Upper lobe of left lung (tissue), 6 donors: Measurements from ENCODE around the gene PALM3. TPM values are rescaled to one million over a fixed set of nuclear protein-coding genes. Genes with fewer than 3 reads are reported as not detected.

Source experiments
- ATAC-seq, 2 donors: fragments of 200-7000 bp; cut with Tn5 transposase; one replicate each; pipeline ENCODE4 v1.9.1; 2022; ENCODE audit warnings: mild to moderate bottlenecking in 2 of 2, moderate library complexity in 2 of 2; ENCODE audit not compliant: low FRiP score in 2 of 2
- DNase-seq, 2 donors: peaks; one replicate each; pipeline ENCODE4 v3.0.0-alpha.2; 2019 to 2020
- H3K27ac ChIP-seq, 4 donors: fragments of 200-600 bp; sonication (generic); one replicate each; pipeline ENCODE4 v1.5.1; 2016 to 2019
- H3K27me3 ChIP-seq, 4 donors: fragments of 200-600 bp; sonication (generic); one replicate each; pipeline ENCODE4 v1.5.1; 2017 to 2019
- H3K36me3 ChIP-seq, 4 donors: fragments of 200-600 bp; sonication (generic); one replicate each; pipeline ENCODE4 v1.5.1; 2016 to 2019
- H3K4me1 ChIP-seq, 4 donors: fragments of 200-600 bp; sonication (generic); one replicate each; pipeline ENCODE4 v1.5.1; 2018 to 2019
- H3K4me3 ChIP-seq, 4 donors: fragments of 200-600 bp; sonication (generic); one replicate each; pipeline ENCODE4 v1.5.1; 2017 to 2019; ENCODE audit warnings: mild to moderate bottlenecking in 2 of 4, moderate library complexity in 1 of 4
- H3K9me3 ChIP-seq, 4 donors: fragments of 200-600 bp; sonication (generic); one replicate each; pipeline ENCODE4 v1.5.1; 2018 to 2019
- EP300 ChIP-seq, 4 donors: sonication (generic); formaldehyde crosslinking; IDR thresholded peaks; one replicate each; pipeline ENCODE4 v1.5.1; 2017; ENCODE audit warnings: antibody characterized with exemption in 4 of 4, control low read depth in 2 of 4
- POLR2A ChIP-seq, 4 donors: fragments of 450-650 bp; IDR thresholded peaks; one replicate each; pipeline ENCODE4 v1.5.1; 2016 to 2017; ENCODE audit warnings: antibody characterized with exemption in 4 of 4, mild to moderate bottlenecking in 2 of 4
- POLR2AphosphoS5 ChIP-seq, 2 donors: sonication (generic); formaldehyde crosslinking; IDR thresholded peaks; one replicate each; pipeline ENCODE4 v1.5.1; 2017; ENCODE audit warnings: antibody characterized with exemption in 2 of 2
- WGBS, 2 donors: methylation state at CpG; one replicate each; pipeline ENCODE4 v1.1.5; 2017 to 2018; 5-methylcytosine and 5-hydroxymethylcytosine counted together
- total RNA-seq, 6 donors: library from RNA; depleted of rRNA in 4 of 6; stranded (reverse); fragments of >200 nt in 4 of 6; gene quantifications; one replicate each; pipeline versions ENCODE4 v1.1.0 to v1.2.1, GENCODE V29; 2016 to 2021
- TF ChIP-seq, protein P1 (sequence below), 6 experiments: fragments of 450-650 bp in 4 of 6; fragments of 200-600 bp in 2 of 6; sonication (generic) in 2 of 6; IDR thresholded peaks; one replicate each; pipeline ENCODE4 v1.5.1; 2016 to 2019; ENCODE audit warnings: antibody characterized with exemption in 6 of 6
- donor health status: DM: no; HTN: no; CAD: no; lungs with moderate emphysema.
- donor health status: DM: no; HTN: yes; CAD: no; lungs with severe emphysema.

PALM3 gene
- total RNA-seq, 6 donors from 2014 or later: 0.15 to 123 (median 11.0) TPM

DNA sequence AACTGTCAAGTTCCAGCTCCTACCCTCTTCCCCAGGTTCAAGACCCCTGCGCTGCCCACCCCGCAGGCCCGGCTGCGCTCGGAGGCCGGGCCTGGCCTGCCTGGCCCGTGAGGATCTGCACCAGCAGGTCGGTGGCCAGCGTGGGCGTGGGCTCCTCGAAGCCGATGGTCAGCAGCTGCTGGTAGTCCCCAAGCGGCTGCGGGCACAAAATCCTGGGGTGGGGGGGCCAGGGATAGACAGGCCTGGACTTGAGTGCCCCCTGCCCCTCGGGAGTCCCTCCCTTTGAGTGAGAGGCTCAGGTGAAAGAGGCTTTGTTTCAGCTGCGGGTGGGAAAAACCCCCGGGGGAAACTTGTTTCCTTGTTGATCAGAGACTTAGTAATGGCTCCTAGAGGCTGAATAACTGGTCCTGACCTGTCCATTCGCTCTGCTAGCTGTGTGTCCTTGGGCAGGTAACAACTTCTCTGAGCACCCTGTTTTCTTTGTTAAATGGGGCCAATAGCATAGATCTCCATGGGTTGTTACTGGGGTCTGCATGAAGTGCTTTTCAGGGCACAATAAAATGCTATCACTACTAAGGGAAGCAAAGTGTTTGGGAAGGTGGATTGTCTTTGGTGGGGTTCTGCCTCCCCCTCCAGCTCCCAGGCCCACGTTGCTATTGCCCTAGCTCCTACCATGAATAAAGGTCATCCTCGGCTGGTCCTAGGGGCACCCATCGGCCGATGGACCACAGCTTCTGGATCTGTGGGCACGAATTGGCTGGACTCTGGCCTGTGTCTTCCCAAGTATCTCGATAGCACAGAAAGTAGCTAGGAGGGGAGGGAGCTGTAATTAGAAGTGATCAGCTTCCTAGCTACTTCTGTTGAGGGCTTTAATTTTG, 20.2 kb upstream of the PALM3 start:
- peak overlapping the region; percentile 68 to 98 (median 71) for H3K4me3 ChIP-seq
- H3K9me3 ChIP-seq: no peaks in the 10 kb centered on the region
- WGBS, 2 donors: 26 to 37% methylated on average over 13 to 21 of the region's 24 CpGs
- H3K36me3 ChIP-seq: peaks cover 0 to 5% (median 0%) of the 10 kb centered on the region in 4 donors
- H3K27me3 ChIP-seq: no peaks in the 10 kb centered on the region
- no peak for TF ChIP-seq POLR2AphosphoS5 (IDR thresholded peaks at IDR 0.05)
- TF ChIP-seq POLR2A (IDR thresholded peaks at IDR 0.05): peak in 1 of 4 donors; percentile 0
- H3K4me1 ChIP-seq: peaks cover 15 to 29% (median 19%) of the 10 kb centered on the region in 4 donors
- DNase-seq: peak in 1 of 2 donors; percentile 90
- ATAC-seq: peak; percentile 32 to 35
- peak overlapping the region; percentile 85 to 93 (median 88) for H3K27ac ChIP-seq

DNA sequence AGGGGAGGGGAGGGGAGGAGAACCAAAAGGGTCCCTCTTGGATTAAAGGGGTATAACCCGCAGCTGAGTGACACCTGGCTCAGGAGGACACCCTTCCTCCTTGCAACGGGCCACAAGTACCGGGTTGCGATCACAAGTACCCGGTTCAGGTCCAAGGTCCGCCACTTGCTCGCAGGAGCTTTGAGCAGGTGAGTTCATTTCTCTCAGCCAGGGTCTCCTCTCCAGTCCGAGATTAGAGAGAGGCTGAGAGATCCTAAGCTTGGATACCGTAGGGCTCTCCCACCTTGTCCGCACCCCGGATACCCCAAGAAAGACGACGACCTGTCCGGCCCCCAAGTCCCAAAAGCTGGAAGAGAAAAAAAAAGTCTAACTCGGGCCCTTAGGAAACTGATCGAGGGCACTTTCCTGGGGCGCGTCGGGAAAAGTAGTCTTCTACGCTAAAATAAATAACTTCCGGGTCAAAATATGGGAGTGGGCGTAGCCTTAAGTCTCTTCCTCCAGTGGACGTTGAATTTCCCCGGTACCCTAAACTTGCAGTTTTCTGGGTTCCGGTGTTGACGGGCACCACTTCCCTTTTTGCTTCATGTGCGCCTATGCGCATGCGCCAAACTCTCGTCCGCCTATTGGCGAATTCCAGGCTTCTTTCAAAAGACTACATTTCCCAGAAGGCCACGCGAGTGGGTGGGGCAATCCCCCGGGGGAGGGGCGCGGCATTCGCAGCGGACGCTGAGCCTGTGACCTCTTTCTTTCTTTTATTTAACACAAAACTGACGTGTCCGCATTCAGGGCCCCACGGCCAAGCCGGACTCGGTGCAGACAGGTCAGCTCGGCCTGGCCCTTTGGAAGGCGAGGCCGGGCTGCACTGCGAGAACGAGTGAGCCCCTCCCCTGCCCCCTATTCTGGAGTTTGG, 19.3 kb upstream of the PALM3 start:
- no peaks in the 10 kb centered on the region for H3K27me3 ChIP-seq
- DNase-seq: peak; percentile 96 to 97
- peak overlapping the region; percentile 68 to 98 (median 71) for H3K4me3 ChIP-seq
- TF ChIP-seq, protein P1, sequence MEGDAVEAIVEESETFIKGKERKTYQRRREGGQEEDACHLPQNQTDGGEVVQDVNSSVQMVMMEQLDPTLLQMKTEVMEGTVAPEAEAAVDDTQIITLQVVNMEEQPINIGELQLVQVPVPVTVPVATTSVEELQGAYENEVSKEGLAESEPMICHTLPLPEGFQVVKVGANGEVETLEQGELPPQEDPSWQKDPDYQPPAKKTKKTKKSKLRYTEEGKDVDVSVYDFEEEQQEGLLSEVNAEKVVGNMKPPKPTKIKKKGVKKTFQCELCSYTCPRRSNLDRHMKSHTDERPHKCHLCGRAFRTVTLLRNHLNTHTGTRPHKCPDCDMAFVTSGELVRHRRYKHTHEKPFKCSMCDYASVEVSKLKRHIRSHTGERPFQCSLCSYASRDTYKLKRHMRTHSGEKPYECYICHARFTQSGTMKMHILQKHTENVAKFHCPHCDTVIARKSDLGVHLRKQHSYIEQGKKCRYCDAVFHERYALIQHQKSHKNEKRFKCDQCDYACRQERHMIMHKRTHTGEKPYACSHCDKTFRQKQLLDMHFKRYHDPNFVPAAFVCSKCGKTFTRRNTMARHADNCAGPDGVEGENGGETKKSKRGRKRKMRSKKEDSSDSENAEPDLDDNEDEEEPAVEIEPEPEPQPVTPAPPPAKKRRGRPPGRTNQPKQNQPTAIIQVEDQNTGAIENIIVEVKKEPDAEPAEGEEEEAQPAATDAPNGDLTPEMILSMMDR (IDR thresholded peaks at IDR 0.05): peak in 4 of 6 experiments; percentile 16 to 20 (median 18)
- TF ChIP-seq POLR2AphosphoS5 (IDR thresholded peaks at IDR 0.05) (peak; percentile 81 to 88), POLR2A (IDR thresholded peaks at IDR 0.05) (peak; percentile 27 to 82 (median 76)), EP300 (IDR thresholded peaks at IDR 0.05) (no peak)
- no peaks in the 10 kb centered on the region for H3K36me3 ChIP-seq
- peaks cover 15 to 29% (median 20%) of the 10 kb centered on the region in 4 donors for H3K4me1 ChIP-seq
- H3K27ac ChIP-seq: peak overlapping the region; percentile 88 to 93 (median 88)
- WGBS, 2 donors: 0 to 1% methylated on average over 42 to 50 of the region's 50 CpGs
- ATAC-seq: peak; percentile 96 to 97
- no peaks in the 10 kb centered on the region for H3K9me3 ChIP-seq

GRCh38 chr19:14078411-14078810, 16.5 kb upstream of the PALM3 start:
- H3K27ac ChIP-seq: peak overlapping the region in 2 of 4 donors; percentile 27 to 46
- no peak for ATAC-seq
- H3K27me3 ChIP-seq: no peaks in the 10 kb centered on the region
- no peaks in the 10 kb centered on the region for H3K36me3 ChIP-seq
- DNase-seq: no peak
- H3K4me1 ChIP-seq: peaks cover 24 to 49% (median 39%) of the 10 kb centered on the region in 4 donors
- TF ChIP-seq POLR2AphosphoS5 (IDR thresholded peaks at IDR 0.05): no peak
- 60 to 76% methylated on average over 2 of the region's 2 CpGs for WGBS, 2 donors
- no peak overlapping the region for H3K4me3 ChIP-seq
- no peaks in the 10 kb centered on the region for H3K9me3 ChIP-seq

DNA sequence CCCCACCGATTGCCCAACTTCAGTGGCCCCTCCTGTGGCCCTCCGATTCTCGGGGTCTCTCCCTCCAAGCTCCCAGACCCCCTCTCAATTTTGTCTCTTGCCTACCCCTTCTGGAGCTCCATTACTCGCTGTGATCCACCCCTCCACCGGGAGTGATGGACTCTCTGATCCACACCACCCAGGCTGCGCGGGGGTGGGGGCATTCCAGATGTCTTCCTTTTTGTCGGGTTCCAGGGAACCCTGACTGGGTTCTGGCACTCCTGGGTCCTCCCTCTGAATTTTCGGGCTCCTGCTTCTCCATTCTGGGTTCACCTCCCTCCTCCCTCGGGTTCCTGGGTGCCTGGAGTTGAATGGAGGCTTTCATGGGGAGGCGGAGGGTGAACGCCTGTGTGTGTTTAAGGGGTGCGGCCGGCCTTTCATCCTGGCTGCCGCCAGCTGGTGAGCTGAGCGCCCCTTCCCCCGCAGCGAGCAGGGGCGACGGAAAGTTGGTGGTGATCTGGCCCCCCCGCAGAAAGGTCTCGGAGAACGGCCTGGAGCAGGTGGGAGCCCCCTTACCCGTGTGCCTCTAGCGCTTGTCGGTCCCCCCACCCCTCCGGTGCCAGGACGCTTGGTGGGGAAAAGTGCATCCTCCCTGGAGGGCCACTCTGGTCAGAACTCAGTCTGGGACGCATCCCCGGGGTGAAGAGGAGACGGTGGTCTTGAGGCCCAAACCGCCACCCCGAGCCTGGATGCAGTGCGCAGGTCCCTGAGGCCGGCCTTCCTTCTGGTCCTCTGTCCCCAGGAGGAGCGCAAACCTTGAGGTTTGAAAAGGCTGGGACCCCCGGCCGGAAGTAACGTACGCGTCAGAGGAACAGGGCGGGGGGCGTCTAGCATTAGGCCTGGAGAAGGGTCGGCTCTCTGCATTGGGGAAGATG, 12.3 kb upstream of the PALM3 start:
- Histone ChIP-seq H3K4me3 (peak overlapping the region; percentile 56 to 68 (median 65)), H3K4me1 (peaks cover 23 to 46% (median 39%) of the 10 kb centered on the region in 4 donors), H3K9me3 (no peaks in the 10 kb centered on the region), H3K27ac (peak overlapping the region; percentile 81 to 95 (median 86)), H3K27me3 (no peaks in the 10 kb centered on the region), H3K36me3 (no peaks in the 10 kb centered on the region)
- WGBS, 2 donors: 1 to 2% methylated on average over 18 to 28 of the region's 44 CpGs
- TF ChIP-seq, protein P1 (IDR thresholded peaks at IDR 0.05): no peak
- TF ChIP-seq EP300 (IDR thresholded peaks at IDR 0.05): no peak
- no peak for TF ChIP-seq POLR2AphosphoS5 (IDR thresholded peaks at IDR 0.05)
- TF ChIP-seq POLR2A (IDR thresholded peaks at IDR 0.05): no peak
- ATAC-seq (peak in 1 of 2 donors; percentile 7), DNase-seq (peak in 1 of 2 donors; percentile 78)
